HG03432 (cell line): ENCODE data around the gene ANKRD63.

ENCODE experiments used
- ATAC-seq: cut with Tn5 transposase; IDR thresholded peaks from one replicate; pipeline ENCODE4 v1.9.1; 2021; ENCODE audit warnings: mild to moderate bottlenecking, moderate library complexity; ENCODE audit not compliant: unreplicated experiment

ANKRD63 gene

GRCh38 chr15:40245666-40246450, 37.0 kb downstream of the ANKRD63 start:
- no peak for ATAC-seq

DNA sequence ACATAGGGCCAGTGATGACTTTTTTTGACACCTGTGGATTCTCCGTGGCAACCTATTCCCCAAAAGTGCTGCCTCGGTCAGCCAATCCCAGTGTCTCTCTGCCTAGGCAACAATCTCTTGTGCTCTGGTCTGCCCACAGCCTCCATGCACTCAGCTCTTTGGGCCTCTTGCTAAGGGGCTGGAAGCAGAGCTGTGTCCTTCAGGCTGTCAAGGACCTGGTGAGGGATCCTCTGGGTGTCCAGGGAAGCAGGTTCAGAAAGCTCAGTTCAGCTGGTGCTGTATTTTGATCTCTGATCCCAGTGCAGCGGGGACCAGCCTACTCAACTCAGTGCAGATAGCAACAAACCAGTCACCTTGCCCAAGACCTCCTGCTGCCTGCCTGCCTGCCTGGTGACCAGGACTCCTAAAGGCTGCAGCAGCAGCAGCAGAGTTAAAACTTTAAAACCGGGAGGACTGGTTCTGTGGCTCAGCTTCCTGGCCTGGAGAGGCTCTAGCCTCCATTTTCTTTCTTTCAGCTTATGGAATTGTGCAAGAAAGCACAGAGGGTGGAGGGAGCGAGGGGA, 37.8 kb downstream of the ANKRD63 start:
- no peak for ATAC-seq

- no peak for ATAC-seq
Observed at GRCh38 chr15:40243126-40243810, 39.6 kb downstream of the ANKRD63 start.

DNA sequence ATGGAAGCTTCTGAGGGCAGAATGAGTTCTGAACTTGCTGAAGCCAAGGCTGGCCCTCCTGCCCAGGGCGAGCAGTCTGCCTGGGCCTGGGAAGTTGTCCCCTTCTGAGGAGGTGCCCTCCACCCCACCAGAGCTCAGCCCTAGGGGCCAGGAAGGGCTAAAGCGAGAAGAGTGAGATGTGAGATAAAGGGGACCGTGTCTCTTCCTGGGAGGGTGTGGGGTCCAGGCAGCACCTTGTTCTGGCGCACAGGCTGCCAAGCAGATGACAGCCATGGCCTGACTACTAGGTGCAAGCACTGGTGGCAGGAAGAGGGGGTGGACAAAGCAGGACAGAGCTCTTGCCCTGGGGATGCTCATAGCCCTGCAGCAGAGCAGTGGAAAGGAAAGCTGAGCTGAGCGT, 40.3 kb downstream of the ANKRD63 start:
- no peak for ATAC-seq

DNA sequence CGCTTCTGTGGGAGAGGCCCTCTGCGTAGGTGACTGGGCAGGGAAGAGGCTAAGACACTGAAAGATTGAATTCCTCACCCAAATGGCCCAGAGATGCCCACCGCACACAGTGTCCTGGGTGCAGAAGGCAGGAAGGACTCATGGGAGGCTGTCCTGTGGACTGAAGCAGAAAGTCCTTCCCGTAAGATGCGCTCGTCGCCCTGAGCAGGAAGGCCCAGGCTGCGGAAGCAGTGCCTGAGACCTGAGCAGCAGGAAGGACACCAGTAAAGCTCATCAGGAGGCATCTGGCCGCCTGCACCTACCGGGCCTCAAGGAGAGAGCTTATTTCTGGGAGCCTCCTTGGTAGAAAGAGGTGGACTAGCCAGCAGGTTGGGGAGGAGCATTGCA, 40.7 kb downstream of the ANKRD63 start:
- ATAC-seq: no peak

GRCh38 chr15:40241269-40242212, 41.3 kb downstream of the ANKRD63 start:
- no peak for ATAC-seq

GRCh38 chr15:40240619-40241221, 42.1 kb downstream of the ANKRD63 start:
- no peak for ATAC-seq

- no peak for ATAC-seq
Observed at GRCh38 chr15:40239693-40240618, 42.9 kb downstream of the ANKRD63 start.

DNA sequence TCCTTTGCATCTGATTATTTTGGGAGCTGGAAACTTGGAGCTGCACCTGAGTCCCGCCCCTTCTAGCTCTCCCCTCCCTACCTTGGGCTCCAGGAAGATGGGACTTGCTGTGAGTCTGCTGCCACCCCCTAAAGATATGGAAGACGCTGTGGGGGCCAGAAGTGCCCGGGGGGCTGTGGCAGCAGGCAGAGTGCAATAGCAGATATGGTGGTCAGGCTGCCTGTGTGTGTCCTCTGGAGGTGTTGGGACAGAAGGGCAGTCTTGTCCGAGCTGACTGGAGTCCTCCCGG, 43.5 kb downstream of the ANKRD63 start:
- no peak for ATAC-seq

- no peak for ATAC-seq
Observed at GRCh38 chr15:40238532-40239403, 44.1 kb downstream of the ANKRD63 start, which contains the start of gene PAK6. Gene PAK6, plus strand, starts transcription at chr15:40239063. Its CDS starts 25,723 bp downstream, at chr15:40264786.

- no peak for ATAC-seq
Observed at GRCh38 chr15:40235201-40235885, 47.5 kb downstream of the ANKRD63 start.

GRCh38 chr15:40234783-40235182, 48.1 kb downstream of the ANKRD63 start:
- ATAC-seq: no peak

DNA sequence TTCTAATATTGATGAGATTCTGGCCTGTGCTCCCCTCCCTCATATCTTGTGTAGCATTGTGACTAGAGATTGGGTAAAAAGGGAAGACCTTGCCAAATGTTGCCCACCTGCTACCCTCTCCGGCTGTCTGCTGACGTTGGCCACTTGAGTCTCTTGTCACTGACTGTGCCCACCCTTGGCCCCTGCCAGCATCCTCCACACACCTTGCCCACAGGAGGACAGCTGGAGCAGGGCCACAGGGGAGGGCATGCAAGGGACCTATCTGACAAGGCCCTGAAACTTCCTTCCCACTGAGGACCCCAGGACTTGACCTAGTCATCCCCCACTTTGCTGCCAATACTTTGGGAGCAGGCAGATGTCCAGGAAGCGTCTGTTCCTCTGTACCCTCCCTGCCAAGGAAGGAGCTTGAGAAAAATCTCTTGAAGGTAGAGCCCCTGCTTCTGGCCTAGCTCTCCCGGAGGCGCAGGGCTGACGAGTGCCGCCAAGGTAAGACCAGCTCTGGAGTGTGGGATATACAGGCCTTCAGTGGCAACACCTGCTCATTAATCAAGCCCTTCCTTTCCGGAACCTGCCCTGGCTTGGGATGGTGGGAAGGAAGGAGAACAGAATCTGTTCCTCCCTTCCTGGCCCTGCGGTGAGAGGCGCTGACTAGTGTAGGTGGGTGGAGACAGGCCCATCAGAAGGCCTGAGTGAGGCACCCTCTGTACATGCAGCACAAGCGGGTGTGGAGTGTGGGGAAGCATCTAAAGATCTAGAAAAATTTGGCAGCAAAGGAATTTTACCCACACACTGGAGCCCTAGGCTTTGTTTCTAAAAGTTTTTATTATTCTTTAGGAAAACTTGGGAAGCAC, 48.9 kb downstream of the ANKRD63 start:
- no peak for ATAC-seq

DNA sequence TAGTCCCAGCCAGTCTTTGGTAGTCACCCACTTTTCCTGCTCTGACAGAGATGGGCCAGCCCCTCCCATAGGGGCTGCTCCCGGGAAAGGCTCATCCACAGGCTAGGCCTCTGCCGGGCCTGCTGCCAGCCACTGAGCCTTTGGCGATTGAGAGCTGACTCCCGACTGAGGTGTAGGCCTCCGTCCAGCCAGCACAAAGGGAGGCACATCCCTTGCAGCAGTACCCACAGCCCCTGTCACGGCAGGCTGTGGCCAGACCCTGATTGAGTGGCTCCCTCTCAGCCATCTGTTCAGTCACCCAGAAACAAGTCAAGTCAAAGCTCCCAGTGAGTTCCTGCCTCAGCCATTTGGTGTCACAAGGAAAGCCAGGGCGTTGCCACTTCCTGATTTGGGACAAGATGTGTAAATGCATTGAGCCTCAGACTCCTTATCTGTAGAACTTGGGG, 50.2 kb downstream of the ANKRD63 start:
- ATAC-seq: no peak
